Measurements from ENCODE around the gene MB21D2.

MB21D2 gene

GRCh38 chr3:192889679-192890078, 28.0 kb downstream of the MB21D2 start:
- DNase-seq, result no peak

- DNase-seq, result no peak
Observed at GRCh38 chr3:192888190-192888589, 29.5 kb downstream of the MB21D2 start.

- no peak for DNase-seq
Observed at GRCh38 chr3:192887701-192888100, 30.0 kb downstream of the MB21D2 start.

GRCh38 chr3:192887047-192887446, 30.6 kb downstream of the MB21D2 start:
- DNase-seq, result no peak

GRCh38 chr3:192884777-192885773, 32.6 kb downstream of the MB21D2 start:
- DNase-seq, result no peak

- no peak for DNase-seq
Observed at GRCh38 chr3:192883512-192883911, 34.1 kb downstream of the MB21D2 start.

GRCh38 chr3:192881159-192881786, 36.4 kb downstream of the MB21D2 start:
- DNase-seq, result no peak

GRCh38 chr3:192880313-192880712, 37.3 kb downstream of the MB21D2 start:
- no peak for DNase-seq

GRCh38 chr3:192879346-192880031, 38.2 kb downstream of the MB21D2 start:
- no peak for DNase-seq

- no peak for DNase-seq
Observed at GRCh38 chr3:192875971-192876565, 41.6 kb downstream of the MB21D2 start.

GRCh38 chr3:192870822-192871221, 46.8 kb downstream of the MB21D2 start:
- no peak for DNase-seq

- DNase-seq, result no peak
Observed at GRCh38 chr3:192869131-192870031, 48.3 kb downstream of the MB21D2 start.

- no peak for DNase-seq
Observed at GRCh38 chr3:192867645-192868044, 50.0 kb downstream of the MB21D2 start.

GRCh38 chr3:192866804-192867203, 50.9 kb downstream of the MB21D2 start:
- no peak for DNase-seq

- no peak for DNase-seq
Observed at GRCh38 chr3:192864941-192865340, 52.7 kb downstream of the MB21D2 start.

- DNase-seq, result no peak
Observed at GRCh38 chr3:192863091-192863420, 54.6 kb downstream of the MB21D2 start.

- no peak for DNase-seq
Observed at GRCh38 chr3:192862408-192863090, 55.1 kb downstream of the MB21D2 start.

- DNase-seq, result no peak
Observed at GRCh38 chr3:192861972-192862371, 55.7 kb downstream of the MB21D2 start.

GRCh38 chr3:192860454-192860853, 57.2 kb downstream of the MB21D2 start:
- no peak for DNase-seq

- no peak for DNase-seq
Observed at GRCh38 chr3:192858849-192859585, 58.6 kb downstream of the MB21D2 start.

GRCh38 chr3:192857260-192857661, 60.4 kb downstream of the MB21D2 start:
- DNase-seq, result no peak

Measured in SHP77 treated with DMSO at 0.1 percent for 48 hours (cell line).